ENCODE data around the gene AARS2.
A peak's percentile ranks its signal among the peaks of the same experiment; 100 is the strongest.

- TF ChIP-seq, protein P1, sequence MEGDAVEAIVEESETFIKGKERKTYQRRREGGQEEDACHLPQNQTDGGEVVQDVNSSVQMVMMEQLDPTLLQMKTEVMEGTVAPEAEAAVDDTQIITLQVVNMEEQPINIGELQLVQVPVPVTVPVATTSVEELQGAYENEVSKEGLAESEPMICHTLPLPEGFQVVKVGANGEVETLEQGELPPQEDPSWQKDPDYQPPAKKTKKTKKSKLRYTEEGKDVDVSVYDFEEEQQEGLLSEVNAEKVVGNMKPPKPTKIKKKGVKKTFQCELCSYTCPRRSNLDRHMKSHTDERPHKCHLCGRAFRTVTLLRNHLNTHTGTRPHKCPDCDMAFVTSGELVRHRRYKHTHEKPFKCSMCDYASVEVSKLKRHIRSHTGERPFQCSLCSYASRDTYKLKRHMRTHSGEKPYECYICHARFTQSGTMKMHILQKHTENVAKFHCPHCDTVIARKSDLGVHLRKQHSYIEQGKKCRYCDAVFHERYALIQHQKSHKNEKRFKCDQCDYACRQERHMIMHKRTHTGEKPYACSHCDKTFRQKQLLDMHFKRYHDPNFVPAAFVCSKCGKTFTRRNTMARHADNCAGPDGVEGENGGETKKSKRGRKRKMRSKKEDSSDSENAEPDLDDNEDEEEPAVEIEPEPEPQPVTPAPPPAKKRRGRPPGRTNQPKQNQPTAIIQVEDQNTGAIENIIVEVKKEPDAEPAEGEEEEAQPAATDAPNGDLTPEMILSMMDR (IDR thresholded peaks at IDR 0.05): peak; percentile 90 to 95 (median 93)
- TF ChIP-seq EP300 (IDR thresholded peaks at IDR 0.05) (no peak), POLR2A (IDR thresholded peaks at IDR 0.05) (peak in 3 of 4 donors; percentile 51 to 79 (median 53)), POLR2AphosphoS5 (IDR thresholded peaks at IDR 0.05) (peak; percentile 42 to 76)
Measured at GRCh38 chr6:44257025-44257752, 56.0 kb downstream of the AARS2 start, which contains the start of gene SLC35B2.

Measured in upper lobe of left lung (tissue), 4 donors.